Ecto neural progenitor cell (in vitro differentiated cells): ENCODE results near the gene BRICD5.

Experiments
- DNase-seq: peaks from one replicate; pipeline ENCODE4 v3.0.0-alpha.2; 2018; ENCODE audit warnings: low spot score

The BRICD5 gene

GRCh38 chr16:2180962-2181923 is 29.4 kb downstream of the BRICD5 start:
- DNase-seq = no peak

- no peak for DNase-seq
These were observed 30.2 kb downstream of the BRICD5 start for GRCh38 chr16:2180461-2180860.

- DNase-seq = no peak
These were observed 31.1 kb downstream of the BRICD5 start for GRCh38 chr16:2179576-2179975.

GRCh38 chr16:2179107-2179501 is 31.6 kb downstream of the BRICD5 start:
- DNase-seq = no peak

GRCh38 chr16:2178321-2179106 is 32.1 kb downstream of the BRICD5 start:
- peak; percentile 81 for DNase-seq

- no peak for DNase-seq
These were observed 33.1 kb downstream of the BRICD5 start for GRCh38 chr16:2177561-2177960.

GRCh38 chr16:2177101-2177500 is 33.6 kb downstream of the BRICD5 start:
- no peak for DNase-seq

- DNase-seq = no peak
These were observed 34.6 kb downstream of the BRICD5 start for GRCh38 chr16:2176047-2176446.

- no peak for DNase-seq
These were observed 35.2 kb downstream of the BRICD5 start for GRCh38 chr16:2175454-2175853.

- no peak for DNase-seq
These were observed 36.1 kb downstream of the BRICD5 start for GRCh38 chr16:2174396-2175131.

- no peak for DNase-seq
These were observed 36.7 kb downstream of the BRICD5 start for GRCh38 chr16:2173916-2174315.

- no peak for DNase-seq
These were observed 37.3 kb downstream of the BRICD5 start for GRCh38 chr16:2173366-2173765.

GRCh38 chr16:2172688-2173335 is 37.9 kb downstream of the BRICD5 start:
- DNase-seq = no peak

- no peak for DNase-seq
These were observed 39.0 kb downstream of the BRICD5 start for GRCh38 chr16:2171601-2172178.

- no peak for DNase-seq
These were observed 39.9 kb downstream of the BRICD5 start for GRCh38 chr16:2170587-2171435.

- DNase-seq = no peak
These were observed 40.6 kb downstream of the BRICD5 start for GRCh38 chr16:2170080-2170479.

GRCh38 chr16:2167068-2167638 is 43.5 kb downstream of the BRICD5 start:
- DNase-seq = no peak

- DNase-seq = no peak
These were observed 44.2 kb downstream of the BRICD5 start for GRCh38 chr16:2166263-2167067.

- no peak for DNase-seq
These were observed 44.8 kb downstream of the BRICD5 start for GRCh38 chr16:2165861-2166260.
